ENCODE results near the gene MAP3K21. TPM values are rescaled to one million over a fixed set of nuclear protein-coding genes. Genes with fewer than 3 reads are reported as not detected.

Gene MAP3K21
- polyA plus RNA-seq, 1 donor from 2014 or later: 3.7 TPM

DNA sequence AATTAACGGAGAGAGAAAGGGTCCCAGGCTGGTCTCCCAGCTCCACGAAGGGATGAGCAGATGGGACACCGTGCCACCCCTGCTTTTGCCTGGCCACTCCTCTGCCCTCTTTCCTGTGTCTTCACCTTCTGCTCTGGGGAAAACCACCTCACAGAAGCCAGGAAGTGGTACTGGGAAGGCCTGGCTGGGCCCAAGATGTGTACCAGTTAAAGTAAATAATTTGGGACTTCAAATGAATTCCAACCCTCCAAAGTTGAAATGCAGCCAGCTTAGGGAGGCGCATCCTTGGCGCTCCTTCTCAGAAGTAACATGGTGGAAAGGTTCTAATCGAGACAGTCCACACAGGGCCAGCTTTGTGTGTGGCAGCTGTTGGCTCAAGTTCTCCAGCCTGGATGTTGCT, 45.7 kb downstream of the MAP3K21 start:
- no peaks in the 10 kb centered on the region for H3K79me2 ChIP-seq (replicated peaks; ENCODE audit: insufficient read depth, low read length)
- no peaks in the 10 kb centered on the region for H3K9me2 ChIP-seq (ENCODE audit: insufficient read depth, low read length)
- H3K4me2 ChIP-seq (ENCODE audit: low read length): no peak overlapping the region
- no peaks in the 10 kb centered on the region for H3K36me3 ChIP-seq (ENCODE audit: insufficient read depth, low read length)
- no peak for TF ChIP-seq POLR2AphosphoS5 (IDR thresholded peaks at IDR 0.05)
- no peak overlapping the region for H2AFZ ChIP-seq (ENCODE audit: low read depth, low read length)
- no peak overlapping the region for H3K4me3 ChIP-seq (ENCODE audit: low read length)
- H4K20me1 ChIP-seq (ENCODE audit: insufficient read depth): no peaks in the 10 kb centered on the region
- no peak overlapping the region for H3K9ac ChIP-seq (ENCODE audit: low read length)
- H3K27ac ChIP-seq (ENCODE audit: low read length): no peak overlapping the region
- H3K27me3 ChIP-seq (ENCODE audit: insufficient read depth, low read depth, low read length): no peaks in the 10 kb centered on the region
- no peaks in the 10 kb centered on the region for H3K9me3 ChIP-seq (ENCODE audit: low read length)
- H3F3A ChIP-seq (ENCODE audit: insufficient read depth, low read length, poor library complexity, severe bottlenecking): no peaks in the 10 kb centered on the region

DNA sequence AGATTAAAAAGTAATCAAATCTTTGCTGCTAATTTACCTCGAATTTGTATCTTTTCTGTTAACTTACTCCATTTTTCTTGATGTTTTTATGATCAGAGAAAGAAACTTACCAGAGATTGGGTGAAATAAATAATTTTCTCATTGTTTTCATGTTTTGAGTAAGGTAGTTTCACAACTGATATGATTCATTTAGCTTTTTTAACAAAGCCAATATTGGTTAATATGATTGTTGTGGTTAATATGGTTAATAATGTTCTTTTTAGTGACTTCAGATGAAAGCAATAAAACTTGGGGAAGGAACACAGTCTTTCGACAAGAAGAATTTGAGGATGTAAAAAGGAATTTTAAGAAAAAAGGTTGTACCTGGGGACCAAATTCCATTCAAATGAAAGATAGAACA, 48.1 kb downstream of the MAP3K21 start:
- no peaks in the 10 kb centered on the region for H3F3A ChIP-seq (ENCODE audit: insufficient read depth, low read length, poor library complexity, severe bottlenecking)
- H4K20me1 ChIP-seq (ENCODE audit: insufficient read depth): no peaks in the 10 kb centered on the region
- H3K36me3 ChIP-seq (ENCODE audit: insufficient read depth, low read length): no peaks in the 10 kb centered on the region
- no peaks in the 10 kb centered on the region for H3K79me2 ChIP-seq (replicated peaks; ENCODE audit: insufficient read depth, low read length)
- no peak overlapping the region for H3K4me3 ChIP-seq (ENCODE audit: low read length)
- H2AFZ ChIP-seq (ENCODE audit: low read depth, low read length): no peak overlapping the region
- no peak for TF ChIP-seq SMC3 (conservative IDR thresholded peaks at IDR 0.05; ENCODE audit: poor library complexity)
- H3K27ac ChIP-seq (ENCODE audit: low read length): no peak overlapping the region
- no peaks in the 10 kb centered on the region for H3K27me3 ChIP-seq (ENCODE audit: insufficient read depth, low read depth, low read length)
- no peak overlapping the region for H3K4me2 ChIP-seq (ENCODE audit: low read length)
- no peak overlapping the region for H3K9ac ChIP-seq (ENCODE audit: low read length)
- H3K9me3 ChIP-seq (ENCODE audit: low read length): no peaks in the 10 kb centered on the region
- H3K9me2 ChIP-seq (ENCODE audit: insufficient read depth, low read length): no peaks in the 10 kb centered on the region

DNA sequence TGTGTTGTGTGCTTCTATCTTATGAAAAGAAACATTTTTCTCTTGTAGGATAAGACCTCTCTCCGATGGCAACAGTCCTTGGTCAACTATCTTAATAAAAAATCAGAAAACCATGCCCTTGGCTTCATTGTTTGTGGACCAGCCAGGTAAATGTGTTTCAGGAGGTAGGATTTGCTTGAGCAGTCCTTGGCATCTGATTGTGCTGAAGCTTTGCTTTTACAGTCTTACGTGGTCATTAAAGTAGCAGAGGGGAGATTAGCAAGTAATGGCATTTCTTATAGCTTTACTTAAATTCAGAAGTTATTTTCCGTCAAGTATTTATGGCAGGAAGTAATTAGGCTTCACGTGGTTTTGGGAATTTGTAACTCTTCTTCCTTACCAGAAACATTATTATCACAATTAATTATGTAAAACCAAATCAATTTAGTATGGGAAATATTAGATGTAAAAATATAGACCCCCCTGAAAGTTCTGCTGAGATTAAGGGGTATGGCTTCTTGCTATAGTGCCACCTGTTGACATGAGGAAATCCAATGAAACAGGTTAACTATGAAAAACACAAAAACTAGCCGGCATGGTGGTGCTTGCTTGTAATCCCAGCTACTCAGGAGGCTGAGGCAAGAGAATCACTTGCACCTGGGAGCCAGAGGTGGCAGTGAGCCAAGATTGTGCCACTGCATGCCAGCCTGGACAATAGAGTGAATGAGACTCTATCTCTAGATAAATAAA, 49.0 kb downstream of the MAP3K21 start:
- Histone ChIP-seq H3K9me2 (ENCODE audit: insufficient read depth, low read length) (no peaks in the 10 kb centered on the region), H3F3A (ENCODE audit: insufficient read depth, low read length, poor library complexity, severe bottlenecking) (no peaks in the 10 kb centered on the region), H3K9me3 (ENCODE audit: low read length) (no peaks in the 10 kb centered on the region), H3K36me3 (ENCODE audit: insufficient read depth, low read length) (no peaks in the 10 kb centered on the region), H3K4me2 (ENCODE audit: low read length) (no peak overlapping the region), H3K4me3 (ENCODE audit: low read length) (no peak overlapping the region), H3K27me3 (ENCODE audit: insufficient read depth, low read depth, low read length) (no peaks in the 10 kb centered on the region), H3K79me2 (replicated peaks; ENCODE audit: insufficient read depth, low read length) (no peaks in the 10 kb centered on the region), H3K27ac (ENCODE audit: low read length) (no peak overlapping the region), H4K20me1 (ENCODE audit: insufficient read depth) (no peaks in the 10 kb centered on the region), H2AFZ (ENCODE audit: low read depth, low read length) (no peak overlapping the region), H3K9ac (ENCODE audit: low read length) (no peak overlapping the region)
- TF ChIP-seq, protein P1, sequence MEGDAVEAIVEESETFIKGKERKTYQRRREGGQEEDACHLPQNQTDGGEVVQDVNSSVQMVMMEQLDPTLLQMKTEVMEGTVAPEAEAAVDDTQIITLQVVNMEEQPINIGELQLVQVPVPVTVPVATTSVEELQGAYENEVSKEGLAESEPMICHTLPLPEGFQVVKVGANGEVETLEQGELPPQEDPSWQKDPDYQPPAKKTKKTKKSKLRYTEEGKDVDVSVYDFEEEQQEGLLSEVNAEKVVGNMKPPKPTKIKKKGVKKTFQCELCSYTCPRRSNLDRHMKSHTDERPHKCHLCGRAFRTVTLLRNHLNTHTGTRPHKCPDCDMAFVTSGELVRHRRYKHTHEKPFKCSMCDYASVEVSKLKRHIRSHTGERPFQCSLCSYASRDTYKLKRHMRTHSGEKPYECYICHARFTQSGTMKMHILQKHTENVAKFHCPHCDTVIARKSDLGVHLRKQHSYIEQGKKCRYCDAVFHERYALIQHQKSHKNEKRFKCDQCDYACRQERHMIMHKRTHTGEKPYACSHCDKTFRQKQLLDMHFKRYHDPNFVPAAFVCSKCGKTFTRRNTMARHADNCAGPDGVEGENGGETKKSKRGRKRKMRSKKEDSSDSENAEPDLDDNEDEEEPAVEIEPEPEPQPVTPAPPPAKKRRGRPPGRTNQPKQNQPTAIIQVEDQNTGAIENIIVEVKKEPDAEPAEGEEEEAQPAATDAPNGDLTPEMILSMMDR (IDR thresholded peaks at IDR 0.05; ENCODE audit: poor library complexity, severe bottlenecking): no peak
- TF ChIP-seq EP300 (conservative IDR thresholded peaks at IDR 0.05; ENCODE audit: poor library complexity, severe bottlenecking): no peak
- no peak for TF ChIP-seq RAD21 (conservative IDR thresholded peaks at IDR 0.05)
- TF ChIP-seq POLR2AphosphoS5 (IDR thresholded peaks at IDR 0.05): no peak
- TF ChIP-seq EZH2 (IDR thresholded peaks at IDR 0.05; ENCODE audit: borderline replicate concordance, insufficient read depth, low read length, poor library complexity, severe bottlenecking): no peak
- TF ChIP-seq TAF1 (IDR thresholded peaks at IDR 0.05; ENCODE audit: low read depth): no peak
- no peak for TF ChIP-seq MXI1 (conservative IDR thresholded peaks at IDR 0.05; ENCODE audit: poor library complexity, severe bottlenecking)
- TF ChIP-seq REST (IDR thresholded peaks at IDR 0.05; ENCODE audit: borderline replicate concordance): no peak
- no peak for TF ChIP-seq SMC3 (conservative IDR thresholded peaks at IDR 0.05; ENCODE audit: poor library complexity)

Measured in neural cell (in vitro differentiated cells).